Chondrocyte (in vitro differentiated cells): ENCODE measurements around the gene PHOSPHO1. TPM values are rescaled to one million over a fixed set of nuclear protein-coding genes. Genes with fewer than 3 reads are reported as not detected.
"Not testable (repeated sequence)": the region's sequence is repeated elsewhere in the genome, so short reads cannot be mapped to it uniquely, and the experiment has no call there.

Source experiments
- DNase-seq: peaks from one replicate; pipeline ENCODE4 v3.0.0; 2021; ENCODE audit warnings: mixed read lengths, low spot score
- H3K27ac Mint-ChIP-seq: one replicate; pipeline ENCODE4 v1.8.0; 2021; ENCODE audit warnings: mild to moderate bottlenecking, moderate library complexity, mixed read lengths; ENCODE audit not compliant: unreplicated experiment
- H3K27me3 Mint-ChIP-seq: 2 replicates; pipeline ENCODE4 v1.8.0; 2021; ENCODE audit warnings: low read depth, mixed read lengths
- H3K36me3 Mint-ChIP-seq: 2 replicates; pipeline ENCODE4 v1.8.0; 2021; ENCODE audit warnings: low read depth, mixed read lengths
- H3K4me1 Mint-ChIP-seq: 2 replicates; pipeline ENCODE4 v1.8.0; 2021; ENCODE audit warnings: low read depth, mild to moderate bottlenecking, mixed read lengths
- H3K4me3 Mint-ChIP-seq: one replicate; pipeline ENCODE4 v1.8.0; 2021; ENCODE audit warnings: mild to moderate bottlenecking, moderate library complexity, mixed read lengths; ENCODE audit not compliant: unreplicated experiment
- H3K9me3 Mint-ChIP-seq: 2 replicates; pipeline ENCODE4 v1.8.0; 2021; ENCODE audit warnings: low read depth, mixed read lengths
- CTCF ChIP-seq: fragments of 200-600 bp; sonication (generic); IDR thresholded peaks from 2 replicates; pipeline ENCODE4 v1.5.0; 2021; ENCODE audit warnings: antibody characterized with exemption, mild to moderate bottlenecking, moderate library complexity
- total RNA-seq: library from RNA; stranded (reverse); gene quantifications from 3 replicates; pipeline ENCODE4 v1.2.1, GENCODE V29; 2021

Gene PHOSPHO1
- total RNA-seq, 1 donor from 2014 or later, result not detected

- Mint-ChIP-seq H3K27me3 (no peaks in the 10 kb centered on the region), H3K4me1 (peaks cover 4% of the 10 kb centered on the region), H3K36me3 (peaks cover 5% of the 10 kb centered on the region), H3K9me3 (peaks cover 7% of the 10 kb centered on the region), H3K4me3 (no peak overlapping the region), H3K27ac (no peak overlapping the region)
- DNase-seq, result no peak
- TF ChIP-seq CTCF, result no peak
Measured at GRCh38 chr17:49187301-49187700, 43.3 kb downstream of the PHOSPHO1 start.

GRCh38 chr17:49185381-49185780 is 45.2 kb downstream of the PHOSPHO1 start:
- not testable (repeated sequence) for H3K9me3 Mint-ChIP-seq, H3K36me3 Mint-ChIP-seq, H3K4me1 Mint-ChIP-seq, H3K27me3 Mint-ChIP-seq, H3K4me3 Mint-ChIP-seq, H3K27ac Mint-ChIP-seq, DNase-seq

GRCh38 chr17:49184522-49184921 is 46.1 kb downstream of the PHOSPHO1 start:
- H3K27ac Mint-ChIP-seq, DNase-seq, H3K4me1 Mint-ChIP-seq, H3K27me3 Mint-ChIP-seq, H3K4me3 Mint-ChIP-seq, H3K9me3 Mint-ChIP-seq, H3K36me3 Mint-ChIP-seq: not testable (repeated sequence)

GRCh38 chr17:49183801-49184200 is 46.8 kb downstream of the PHOSPHO1 start:
- Mint-ChIP-seq H3K4me1 (no peaks in the 10 kb centered on the region), H3K4me3 (no peak overlapping the region), H3K27ac (no peak overlapping the region), H3K27me3 (peaks cover 3% of the 10 kb centered on the region), H3K36me3 (peaks cover 5% of the 10 kb centered on the region), H3K9me3 (peaks cover 7% of the 10 kb centered on the region)
- DNase-seq, result no peak
- TF ChIP-seq CTCF, result no peak

- Mint-ChIP-seq H3K27ac (no peak overlapping the region), H3K36me3 (peaks cover 5% of the 10 kb centered on the region), H3K9me3 (peaks cover 7% of the 10 kb centered on the region), H3K4me1 (no peaks in the 10 kb centered on the region), H3K4me3 (no peak overlapping the region), H3K27me3 (peaks cover 3% of the 10 kb centered on the region)
- TF ChIP-seq CTCF, result no peak
- DNase-seq, result no peak
Measured at GRCh38 chr17:49183341-49183740, 47.2 kb downstream of the PHOSPHO1 start.

- Mint-ChIP-seq H3K4me3 (no peak overlapping the region), H3K27ac (peak overlapping the region; percentile 41), H3K36me3 (peaks cover 5% of the 10 kb centered on the region), H3K27me3 (peaks cover 3% of the 10 kb centered on the region), H3K9me3 (peaks cover 18% of the 10 kb centered on the region), H3K4me1 (no peaks in the 10 kb centered on the region)
- TF ChIP-seq CTCF, result no peak
- DNase-seq, result no peak
Measured at GRCh38 chr17:49180998-49181635, 49.5 kb downstream of the PHOSPHO1 start.
